ENCODE measurements around the gene MINDY4. TPM values are rescaled to one million over a fixed set of nuclear protein-coding genes. Genes with fewer than 3 reads are reported as not detected.

MINDY4 gene
- total RNA-seq, 1 experiment from 2014 or later, result 1.8 TPM

GRCh38 chr7:30852744-30853288, 81.6 kb downstream of the MINDY4 start:
- ChIA-PET POLR2A (no interaction called here), CTCF (interaction anchor here (0.6 to 1.4 kb wide), 6 partner anchors 56 to 270 kb away, joined by 3 to 6 read pairs (median 4); partner anchors contain the start of gene CRHR2)
- Mint-ChIP-seq H3K36me3 (no peaks in the 10 kb centered on the region), H3K4me1 (peaks cover 15% of the 10 kb centered on the region), H3K9me3 (no peaks in the 10 kb centered on the region), H3K27ac (no peak overlapping the region), H3K27me3 (ENCODE audit: low read depth) (no peaks in the 10 kb centered on the region), H3K4me3 (no peak overlapping the region)
- ATAC-seq (no peak; the same call in 1 of the 2 replicates), DNase-seq (ENCODE audit: low spot score) (no peak)
- TF ChIP-seq JUN (CRISPR knock-in tag; IDR thresholded peaks at IDR 0.05), result no peak

GRCh38 chr7:30853576-30853975, 82.4 kb downstream of the MINDY4 start:
- Mint-ChIP-seq H3K27me3 (ENCODE audit: low read depth) (no peaks in the 10 kb centered on the region), H3K9me3 (no peaks in the 10 kb centered on the region), H3K4me3 (no peak overlapping the region), H3K4me1 (peaks cover 15% of the 10 kb centered on the region), H3K36me3 (no peaks in the 10 kb centered on the region), H3K27ac (no peak overlapping the region)
- ChIA-PET POLR2A (no interaction called here), CTCF (interaction anchor here (0.9 to 1.3 kb wide), 5 partner anchors 55 to 269 kb away, joined by 3 to 5 read pairs (median 4); partner anchors contain the start of gene CRHR2)
- TF ChIP-seq ZSCAN18 (CRISPR knock-in tag; IDR thresholded peaks at IDR 0.05) (no peak), ZNF138 (CRISPR knock-in tag; conservative IDR thresholded peaks at IDR 0.05) (no peak), ZNF423 (CRISPR knock-in tag; IDR thresholded peaks at IDR 0.05) (no peak), ZNF416 (CRISPR knock-in tag; IDR thresholded peaks at IDR 0.05) (no peak), IRF2 (CRISPR knock-in tag; IDR thresholded peaks at IDR 0.05; ENCODE audit: borderline replicate concordance, low read depth) (no peak), NFYB (CRISPR knock-in tag; conservative IDR thresholded peaks at IDR 0.05; ENCODE audit: low read depth) (no peak), NFATC4 (CRISPR knock-in tag; IDR thresholded peaks at IDR 0.05) (no peak), CREM (CRISPR knock-in tag; IDR thresholded peaks at IDR 0.05) (no peak), JUN (CRISPR knock-in tag; IDR thresholded peaks at IDR 0.05) (no peak), JAZF1 (CRISPR knock-in tag; IDR thresholded peaks at IDR 0.05) (no peak), PRRX2 (CRISPR knock-in tag; IDR thresholded peaks at IDR 0.05) (no peak), CDX4 (CRISPR knock-in tag; IDR thresholded peaks at IDR 0.05; ENCODE audit: borderline replicate concordance) (no peak), ZNF671 (CRISPR knock-in tag; IDR thresholded peaks at IDR 0.05) (no peak), ZBTB21 (CRISPR knock-in tag; IDR thresholded peaks at IDR 0.05; ENCODE audit: borderline replicate concordance) (no peak), KAT7 (CRISPR knock-in tag; IDR thresholded peaks at IDR 0.05; ENCODE audit: borderline replicate concordance) (no peak), ZNF219 (CRISPR knock-in tag; IDR thresholded peaks at IDR 0.05; ENCODE audit: borderline replicate concordance) (no peak), SMAD4 (CRISPR knock-in tag; IDR thresholded peaks at IDR 0.05) (no peak), ZNF232 (CRISPR knock-in tag; IDR thresholded peaks at IDR 0.05) (no peak), HMGA2 (CRISPR knock-in tag; IDR thresholded peaks at IDR 0.05) (no peak), NR3C1 (CRISPR knock-in tag; conservative IDR thresholded peaks at IDR 0.05; ENCODE audit: low read depth) (no peak)
- ATAC-seq (no peak), DNase-seq (ENCODE audit: low spot score) (no peak)

- ATAC-seq, result no peak
- ChIA-PET POLR2A (no interaction called here), CTCF (no interaction called here)
- Mint-ChIP-seq H3K9me3 (no peaks in the 10 kb centered on the region), H3K27ac (no peak overlapping the region), H3K4me3 (no peak overlapping the region), H3K4me1 (peaks cover 15% of the 10 kb centered on the region), H3K27me3 (ENCODE audit: low read depth) (no peaks in the 10 kb centered on the region), H3K36me3 (no peaks in the 10 kb centered on the region)
- DNase-seq (ENCODE audit: low spot score), result no peak
- TF ChIP-seq ZNF232 (CRISPR knock-in tag; IDR thresholded peaks at IDR 0.05) (no peak), KAT7 (CRISPR knock-in tag; IDR thresholded peaks at IDR 0.05; ENCODE audit: borderline replicate concordance) (no peak), IRF2 (CRISPR knock-in tag; IDR thresholded peaks at IDR 0.05; ENCODE audit: borderline replicate concordance, low read depth) (no peak), ZNF396 (CRISPR knock-in tag; IDR thresholded peaks at IDR 0.05; ENCODE audit: borderline replicate concordance) (no peak), ARID4B (CRISPR knock-in tag; IDR thresholded peaks at IDR 0.05; ENCODE audit: borderline replicate concordance) (no peak), CBFB (CRISPR knock-in tag; IDR thresholded peaks at IDR 0.05; ENCODE audit: low read depth) (no peak), E2F5 (CRISPR knock-in tag; IDR thresholded peaks at IDR 0.05) (no peak), MAX (CRISPR knock-in tag; IDR thresholded peaks at IDR 0.05) (no peak), JAZF1 (CRISPR knock-in tag; IDR thresholded peaks at IDR 0.05) (no peak), NR1H2 (CRISPR knock-in tag; IDR thresholded peaks at IDR 0.05) (no peak), GABPB1 (CRISPR knock-in tag; IDR thresholded peaks at IDR 0.05) (no peak)
These were observed 84.7 kb downstream of the MINDY4 start for GRCh38 chr7:30855936-30856335.

Data from WTC11 (cell line).